ELR (cell line): ENCODE data around the gene RPL35A.
"Not testable (repeated sequence)": the region's sequence is repeated elsewhere in the genome, so short reads cannot be mapped to it uniquely, and the experiment has no call there.

Experiments used
- DNase-seq: peaks from one replicate; pipeline ENCODE4 v3.0.0-alpha.2; 2015; ENCODE audit warnings: low read depth

RPL35A gene

DNA sequence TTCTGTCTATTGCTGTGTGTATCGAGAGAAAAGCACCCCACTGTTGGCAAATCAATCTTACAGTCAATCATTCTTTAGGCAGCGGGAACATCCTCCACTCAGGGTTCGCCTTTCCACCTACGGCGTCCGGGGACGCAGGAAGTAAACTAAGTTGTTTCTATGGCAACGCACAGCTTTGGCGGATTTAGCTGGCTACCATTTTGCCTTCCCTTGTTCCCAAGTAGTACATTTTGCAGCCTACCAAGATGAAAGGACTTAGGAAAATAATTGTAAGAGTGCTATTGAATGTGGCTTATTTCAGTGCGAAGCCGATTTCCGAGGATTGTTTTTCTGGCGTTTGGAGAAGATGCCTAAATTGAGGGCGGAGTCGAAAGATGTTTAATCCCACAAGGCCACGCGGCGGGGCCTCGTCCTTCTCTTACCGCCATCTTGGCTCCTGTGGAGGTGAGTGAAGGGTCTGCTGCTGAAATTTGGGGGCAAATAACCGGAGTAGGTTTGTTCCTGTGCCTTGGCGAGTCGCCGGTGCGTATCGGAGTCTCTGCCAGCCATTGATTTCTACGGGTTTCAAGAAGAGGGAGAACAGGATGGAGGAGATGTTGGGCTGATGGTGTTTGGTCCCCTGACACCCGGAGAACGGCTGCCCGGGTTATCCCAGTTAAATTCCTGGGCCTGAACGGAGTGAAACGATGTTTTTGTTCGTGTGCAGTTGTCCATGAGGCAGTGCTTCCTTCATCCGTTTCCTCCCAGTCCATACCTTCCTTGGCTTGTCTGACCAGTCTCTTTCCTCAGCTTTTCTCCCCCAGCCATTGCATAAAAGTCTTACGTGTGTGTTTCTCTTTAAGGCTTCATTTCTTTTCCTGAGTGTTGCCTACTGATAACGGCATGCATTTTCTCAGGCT is at the start of gene RPL35A:
RPL35A (plus strand) TSS at position 413 of the 899 bp plus-strand sequence. CDS start 778 bp downstream, outside the sequence.
- DNase-seq: peak; percentile 98

- no peak for DNase-seq
These were observed 48.4 kb upstream of the RPL35A start for GRCh38 chr3:197901626-197902025.

DNA sequence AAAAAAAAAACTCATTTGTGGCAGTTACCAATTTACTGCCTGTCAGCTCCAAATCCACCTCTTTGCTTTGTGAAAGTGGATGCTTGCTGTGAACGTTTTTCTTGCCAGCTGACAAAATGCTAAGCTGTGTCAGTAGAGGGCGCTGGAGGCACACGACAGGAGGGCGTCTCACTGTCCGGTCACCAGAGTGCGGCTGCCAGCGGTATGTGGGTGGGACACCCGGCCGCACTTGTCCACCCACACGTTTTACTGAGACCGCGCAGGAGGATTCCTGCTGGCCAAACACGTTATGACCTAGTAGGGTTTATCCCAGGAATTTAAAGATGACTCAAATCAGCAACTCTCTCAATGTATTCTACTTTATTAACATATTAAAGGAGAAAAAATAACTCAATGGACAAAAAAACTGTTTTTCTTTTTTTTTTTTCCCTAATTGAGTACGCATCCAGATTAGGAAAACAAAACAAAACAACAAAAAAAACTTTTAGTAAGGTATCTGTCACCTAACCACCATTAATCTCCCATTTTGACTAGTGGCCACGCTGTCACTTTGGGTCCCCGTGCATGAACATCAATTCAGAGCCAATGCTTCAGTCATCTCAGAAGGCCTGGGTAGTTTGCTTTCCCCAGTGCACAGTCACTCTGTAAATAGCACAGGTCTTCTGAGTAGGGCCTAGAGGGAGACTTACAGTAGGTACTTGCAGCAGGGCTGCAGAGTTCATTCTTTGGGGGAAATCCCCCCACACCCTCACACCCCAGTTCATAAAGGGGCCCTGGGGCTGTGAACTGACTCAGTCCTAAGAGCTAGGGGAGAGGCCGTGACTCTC is 43.8 kb upstream of the RPL35A start:
- DNase-seq: peak; percentile 97

DNA sequence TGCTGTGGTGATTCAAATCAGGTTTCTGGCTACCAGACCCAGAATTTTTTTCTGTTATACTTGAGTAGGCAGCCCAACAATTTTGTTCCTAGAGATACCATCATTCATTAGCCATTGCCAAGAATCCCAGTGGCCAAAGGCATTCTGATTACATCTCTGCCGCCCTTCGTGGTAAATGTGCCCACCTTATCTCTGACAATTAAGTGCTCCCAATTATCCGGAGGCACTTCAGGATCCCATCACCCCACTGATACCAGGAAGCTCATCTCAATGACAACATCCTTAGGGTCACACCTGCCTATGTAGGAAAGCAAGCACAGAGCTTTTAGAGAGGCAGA is 43.2 kb upstream of the RPL35A start:
- no peak for DNase-seq

DNA sequence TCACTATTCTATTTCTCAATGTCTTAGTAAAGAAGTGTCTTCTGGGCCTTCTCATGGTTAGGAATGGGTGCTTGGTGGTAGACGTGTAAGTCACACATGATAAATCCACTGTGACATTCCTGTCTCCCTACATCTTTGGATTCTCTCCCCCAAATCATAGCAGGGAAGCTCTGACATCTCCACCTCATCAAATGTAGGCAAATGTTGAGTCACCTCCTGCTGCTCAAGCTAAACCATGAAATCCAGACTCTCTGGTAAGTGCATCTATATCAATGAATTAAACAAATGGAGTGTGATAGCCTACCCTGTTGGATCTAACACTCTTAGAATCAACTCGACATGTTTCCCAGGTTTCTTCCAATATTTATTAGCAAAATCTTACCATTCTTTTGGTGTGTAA is 42.8 kb upstream of the RPL35A start:
- DNase-seq: peak; percentile 53

DNA sequence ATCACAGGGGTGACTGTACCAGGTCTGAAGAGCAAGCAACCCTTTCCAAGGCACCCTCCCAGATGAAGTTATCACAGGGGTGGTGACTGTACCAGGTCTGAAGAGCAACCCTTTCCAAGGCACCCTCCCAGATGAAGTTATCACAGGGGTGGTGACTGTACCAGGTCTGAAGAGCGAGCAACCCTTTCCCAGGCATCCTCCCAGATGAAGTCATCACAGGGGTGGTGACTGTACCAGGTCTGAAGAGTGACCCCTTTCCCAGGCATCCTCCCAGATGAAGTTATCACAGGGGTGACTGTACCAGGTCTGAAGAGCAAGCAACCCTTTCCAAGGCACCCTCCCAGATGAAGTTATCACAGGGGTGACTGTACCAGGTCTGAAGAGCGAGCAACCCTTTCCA is 41.4 kb upstream of the RPL35A start:
- DNase-seq: peak; percentile 89

- DNase-seq: peak; percentile 32
These were observed 40.9 kb upstream of the RPL35A start for GRCh38 chr3:197908957-197909701.

DNA sequence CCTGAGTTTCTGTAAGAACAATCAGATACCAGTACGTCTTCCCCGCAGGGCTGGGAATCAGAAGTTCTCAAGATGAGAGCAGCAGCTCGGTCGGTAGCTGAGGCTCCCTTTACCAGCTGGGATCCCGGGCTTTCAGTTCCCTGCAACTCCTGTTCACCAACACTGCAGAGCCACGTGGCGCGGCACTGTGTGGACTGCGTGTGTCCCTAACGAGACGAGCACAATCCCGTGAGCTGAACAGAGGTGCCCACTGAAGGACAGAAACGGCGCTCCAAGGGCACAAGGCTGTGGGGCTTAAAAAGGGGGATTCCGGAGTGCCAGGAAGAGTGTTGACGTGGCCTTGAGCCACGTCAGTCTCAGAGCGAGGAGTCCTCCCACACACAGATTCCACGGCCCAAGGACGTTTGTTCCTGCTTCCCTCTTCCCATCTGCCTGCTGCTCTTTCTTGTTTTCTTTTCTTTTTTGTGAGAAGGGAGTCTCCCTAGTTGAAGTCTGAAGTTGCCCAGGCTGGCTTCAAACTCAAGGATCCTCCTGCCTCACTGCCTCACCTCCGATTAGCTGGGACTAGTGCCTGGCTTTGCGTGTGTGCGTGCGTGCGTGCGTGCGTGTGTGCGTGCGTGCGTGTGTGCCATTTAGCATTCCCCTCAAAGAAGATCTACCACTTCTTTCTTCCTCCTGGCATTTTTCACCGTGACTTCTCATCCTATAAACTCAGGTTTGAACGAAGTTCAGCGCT is 37.1 kb upstream of the RPL35A start:
- DNase-seq: no peak

- DNase-seq: no peak
These were observed 36.2 kb upstream of the RPL35A start for GRCh38 chr3:197913641-197914380.

- DNase-seq: not testable (repeated sequence)
These were observed 28.3 kb upstream of the RPL35A start for GRCh38 chr3:197921429-197922275.

DNA sequence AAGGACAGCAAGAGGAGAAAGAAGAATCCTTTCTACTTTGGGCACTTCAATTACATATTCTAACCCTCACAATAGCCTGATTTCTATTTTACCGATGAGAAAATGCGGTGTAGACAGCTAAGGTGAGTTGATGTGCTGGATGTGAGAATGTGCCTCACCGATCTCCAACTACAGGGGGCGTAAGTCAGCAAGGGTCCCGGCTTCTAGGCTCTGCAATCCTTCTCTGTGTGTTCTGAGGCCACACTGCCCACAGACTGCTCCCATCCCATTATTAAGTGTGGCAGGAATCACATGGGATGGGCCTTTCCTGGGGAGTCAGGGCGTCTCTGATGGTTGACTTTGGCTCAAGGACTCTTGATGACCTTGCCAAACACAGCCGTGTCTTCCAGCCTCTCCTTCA is 23.6 kb upstream of the RPL35A start:
- DNase-seq: no peak

- DNase-seq: not testable (repeated sequence)
These were observed 22.4 kb upstream of the RPL35A start for GRCh38 chr3:197927578-197927977.

GRCh38 chr3:197936819-197937384 is 13.1 kb upstream of the RPL35A start:
- DNase-seq: no peak

GRCh38 chr3:197940745-197941384 is 9.1 kb upstream of the RPL35A start:
- DNase-seq: no peak

- peak; percentile 76 for DNase-seq
These were observed 6.9 kb upstream of the RPL35A start for GRCh38 chr3:197942956-197943556.

- peak; percentile 19 for DNase-seq
These were observed 706 bp upstream of the RPL35A start for GRCh38 chr3:197949191-197949777.

GRCh38 chr3:197950677-197951061 is 679 bp downstream of the RPL35A start:
- peak; percentile 17 for DNase-seq

- DNase-seq: no peak
These were observed 1.5 kb downstream of the RPL35A start for GRCh38 chr3:197951392-197951990.
